AG10803 (cell line): ENCODE results near the gene ITK.
"Not testable (repeated sequence)": the region's sequence is repeated elsewhere in the genome, so short reads cannot be mapped to it uniquely, and the experiment has no call there.

Experiments
- DNase-seq: peaks from one replicate; pipeline ENCODE4 v3.0.0; 2010; ENCODE audit warnings: low read depth
- H3K4me3 ChIP-seq: 2 replicates; pipeline ENCODE4 v1.5.1; 2011; ENCODE audit warnings: mild to moderate bottlenecking, low read length, control low read depth
- TF ChIP-seq, protein P1 (sequence below): conservative IDR thresholded peaks from 2 replicates; pipeline ENCODE4 v1.5.1; 2011; ENCODE audit warnings: mild to moderate bottlenecking, low read length, control low read depth, inconsistent platforms

Gene ITK

DNA sequence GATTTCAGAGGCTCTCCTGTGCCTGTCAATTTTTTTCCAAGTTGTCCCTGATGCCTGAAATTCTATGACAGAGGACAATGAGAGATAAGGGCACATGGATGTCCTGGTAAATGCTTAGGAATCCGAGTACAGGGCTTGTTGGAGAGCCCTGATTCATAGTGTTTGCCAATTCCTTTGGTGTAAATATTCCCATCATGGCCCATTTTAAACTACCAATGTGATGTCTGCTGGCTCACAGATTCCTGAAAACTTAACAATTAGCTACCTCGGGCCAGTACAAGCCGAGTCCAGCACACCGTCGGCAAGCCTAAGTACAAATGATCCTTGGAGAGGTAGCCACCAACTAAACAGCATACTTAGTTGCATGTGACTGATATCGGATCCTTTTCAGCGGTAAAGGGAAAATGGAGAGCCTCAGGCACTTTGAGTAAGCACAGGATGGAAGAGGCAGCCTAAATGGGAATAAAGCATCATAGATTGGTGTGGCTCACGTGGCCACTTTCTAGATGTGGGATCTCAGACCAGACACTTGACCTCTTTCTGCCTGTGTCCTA is 3.6 kb downstream of the ITK start:
- TF ChIP-seq, protein P1, sequence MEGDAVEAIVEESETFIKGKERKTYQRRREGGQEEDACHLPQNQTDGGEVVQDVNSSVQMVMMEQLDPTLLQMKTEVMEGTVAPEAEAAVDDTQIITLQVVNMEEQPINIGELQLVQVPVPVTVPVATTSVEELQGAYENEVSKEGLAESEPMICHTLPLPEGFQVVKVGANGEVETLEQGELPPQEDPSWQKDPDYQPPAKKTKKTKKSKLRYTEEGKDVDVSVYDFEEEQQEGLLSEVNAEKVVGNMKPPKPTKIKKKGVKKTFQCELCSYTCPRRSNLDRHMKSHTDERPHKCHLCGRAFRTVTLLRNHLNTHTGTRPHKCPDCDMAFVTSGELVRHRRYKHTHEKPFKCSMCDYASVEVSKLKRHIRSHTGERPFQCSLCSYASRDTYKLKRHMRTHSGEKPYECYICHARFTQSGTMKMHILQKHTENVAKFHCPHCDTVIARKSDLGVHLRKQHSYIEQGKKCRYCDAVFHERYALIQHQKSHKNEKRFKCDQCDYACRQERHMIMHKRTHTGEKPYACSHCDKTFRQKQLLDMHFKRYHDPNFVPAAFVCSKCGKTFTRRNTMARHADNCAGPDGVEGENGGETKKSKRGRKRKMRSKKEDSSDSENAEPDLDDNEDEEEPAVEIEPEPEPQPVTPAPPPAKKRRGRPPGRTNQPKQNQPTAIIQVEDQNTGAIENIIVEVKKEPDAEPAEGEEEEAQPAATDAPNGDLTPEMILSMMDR = no peak
- DNase-seq = no peak
- no peak overlapping the region for H3K4me3 ChIP-seq

DNA sequence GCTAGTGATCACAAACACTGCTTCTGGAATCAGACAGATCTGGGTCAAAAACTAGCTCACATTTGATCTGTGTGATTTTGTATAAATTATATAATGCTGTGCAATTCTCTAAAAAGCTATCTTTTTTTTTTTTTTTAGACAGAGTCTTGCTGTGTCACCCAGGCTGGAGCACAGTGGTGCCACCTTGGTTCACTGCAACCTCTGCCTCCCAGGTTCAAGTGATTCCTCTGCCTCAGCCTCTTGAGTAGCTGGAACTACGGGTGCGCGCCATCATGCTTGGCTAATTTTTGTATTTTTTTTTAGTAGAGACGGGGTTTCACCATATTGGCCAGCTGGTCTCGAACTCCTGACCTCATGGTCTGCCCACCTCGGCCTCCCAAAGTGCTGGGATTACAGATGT is 4.5 kb downstream of the ITK start:
- not testable (repeated sequence) for H3K4me3 ChIP-seq, DNase-seq

DNA sequence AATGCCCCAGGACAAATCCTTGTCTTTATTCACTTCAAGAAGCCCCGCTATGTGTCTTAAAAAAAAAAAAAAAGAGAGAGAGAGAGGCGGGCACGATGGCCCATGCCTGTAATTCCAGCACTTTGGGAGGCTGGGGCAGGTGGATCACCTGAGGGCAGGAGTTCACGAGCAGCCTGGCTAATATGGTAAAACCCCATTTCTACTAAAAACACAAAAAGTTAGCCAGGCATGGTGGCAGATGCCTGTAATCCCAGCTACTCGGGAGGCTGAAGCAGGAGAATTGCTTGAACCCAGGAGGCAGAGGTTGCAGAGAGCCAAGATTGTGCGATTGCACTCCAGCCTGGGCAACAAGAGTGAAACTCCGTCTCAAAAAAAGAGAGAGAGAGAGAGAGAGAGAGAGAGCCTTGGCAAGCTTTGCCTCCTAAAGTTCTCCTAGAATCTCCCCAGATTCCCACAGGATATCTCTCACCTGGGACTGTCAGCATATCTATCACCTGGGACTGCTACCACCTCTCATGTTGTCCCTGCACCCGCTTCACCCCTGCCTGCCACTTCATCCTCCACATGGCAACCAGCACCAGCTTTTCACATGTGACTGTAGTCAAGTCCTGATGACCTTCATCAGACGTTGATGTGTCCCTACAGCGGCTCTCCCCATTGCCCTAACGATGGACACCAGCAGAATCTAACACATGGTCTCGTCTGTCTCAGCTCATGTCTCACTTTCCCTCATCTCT is 5.8 kb downstream of the ITK start:
- H3K4me3 ChIP-seq = no peak overlapping the region
- no peak for DNase-seq
- TF ChIP-seq, protein P1 = no peak

DNA sequence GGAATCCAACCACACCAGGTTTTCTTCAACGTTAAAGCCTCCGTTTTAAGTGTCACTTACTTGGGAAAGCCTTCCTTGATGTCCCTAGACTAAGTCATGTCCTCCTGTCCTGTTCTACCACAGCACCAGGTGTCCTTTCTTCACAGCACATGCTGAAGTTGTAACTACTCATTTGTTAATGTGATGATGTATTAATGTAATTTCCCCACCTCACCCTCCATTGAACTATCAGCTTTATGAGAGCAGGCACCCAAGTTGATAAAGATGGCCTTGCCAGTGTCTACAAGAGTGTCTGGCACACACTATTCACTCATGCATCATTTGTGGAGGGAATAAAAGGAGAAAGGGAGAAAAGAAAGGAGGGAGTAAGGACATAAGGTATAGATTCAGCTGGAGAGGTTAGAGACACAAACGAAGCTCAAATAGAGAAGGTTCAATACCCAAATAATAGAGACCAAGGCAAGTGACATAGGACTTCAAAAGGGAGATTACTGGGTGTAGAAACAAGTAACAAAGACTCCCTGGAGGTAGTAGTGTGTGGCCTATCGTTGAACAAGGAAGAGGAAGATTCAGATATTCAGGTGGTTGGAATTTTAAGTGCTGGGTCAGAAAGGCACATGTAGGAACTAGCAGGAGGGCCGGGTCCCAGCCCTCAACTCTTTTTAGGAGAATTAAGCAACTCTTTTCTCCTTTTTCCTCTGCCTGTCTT is 6.6 kb downstream of the ITK start:
- DNase-seq = no peak
- TF ChIP-seq, protein P1 = no peak
- no peak overlapping the region for H3K4me3 ChIP-seq

DNA sequence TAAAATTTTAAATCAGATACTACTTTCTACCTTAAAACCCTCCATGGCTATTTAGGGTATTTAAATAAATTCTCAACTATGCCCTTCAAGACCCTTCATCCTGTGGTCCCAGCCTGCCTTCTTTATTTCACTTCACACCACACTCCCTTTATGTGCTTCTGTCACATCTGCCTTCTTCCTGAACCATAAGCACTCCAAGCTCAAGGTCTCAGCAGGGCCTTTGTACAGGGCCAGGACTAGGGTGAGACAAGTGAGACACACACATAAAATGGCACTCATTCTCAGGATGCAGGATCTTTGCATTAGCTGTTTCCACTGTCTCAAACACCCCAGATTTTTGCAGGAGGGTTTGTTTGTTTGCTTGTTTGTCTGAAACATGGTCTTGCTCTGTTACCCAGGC is 7.6 kb downstream of the ITK start:
- TF ChIP-seq, protein P1 = no peak

DNA sequence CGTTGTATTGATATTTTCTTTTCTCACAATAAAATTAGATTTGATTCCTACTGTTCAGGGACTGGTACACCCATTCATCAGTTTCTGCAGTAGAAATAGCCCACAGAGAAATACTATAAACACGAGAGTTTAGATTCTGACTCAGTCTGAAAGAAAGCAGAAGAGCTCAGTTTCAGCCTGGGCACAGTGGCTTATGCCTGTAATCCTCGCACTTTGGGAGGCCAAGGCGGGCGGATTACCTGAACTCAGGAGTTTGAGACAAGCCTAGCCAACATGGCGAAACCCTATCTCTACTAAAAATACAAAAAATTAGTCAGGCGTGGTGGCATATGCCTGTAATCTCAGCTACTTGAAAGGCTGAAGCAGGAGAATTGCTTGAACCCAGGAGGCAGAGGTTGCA is 8.6 kb downstream of the ITK start:
- H3K4me3 ChIP-seq = no peak overlapping the region
- TF ChIP-seq, protein P1 = no peak
- no peak for DNase-seq

More for the DNA sequence above, 7.6 kb downstream of the ITK start:
- DNase-seq = no peak
- no peak overlapping the region for H3K4me3 ChIP-seq

DNA sequence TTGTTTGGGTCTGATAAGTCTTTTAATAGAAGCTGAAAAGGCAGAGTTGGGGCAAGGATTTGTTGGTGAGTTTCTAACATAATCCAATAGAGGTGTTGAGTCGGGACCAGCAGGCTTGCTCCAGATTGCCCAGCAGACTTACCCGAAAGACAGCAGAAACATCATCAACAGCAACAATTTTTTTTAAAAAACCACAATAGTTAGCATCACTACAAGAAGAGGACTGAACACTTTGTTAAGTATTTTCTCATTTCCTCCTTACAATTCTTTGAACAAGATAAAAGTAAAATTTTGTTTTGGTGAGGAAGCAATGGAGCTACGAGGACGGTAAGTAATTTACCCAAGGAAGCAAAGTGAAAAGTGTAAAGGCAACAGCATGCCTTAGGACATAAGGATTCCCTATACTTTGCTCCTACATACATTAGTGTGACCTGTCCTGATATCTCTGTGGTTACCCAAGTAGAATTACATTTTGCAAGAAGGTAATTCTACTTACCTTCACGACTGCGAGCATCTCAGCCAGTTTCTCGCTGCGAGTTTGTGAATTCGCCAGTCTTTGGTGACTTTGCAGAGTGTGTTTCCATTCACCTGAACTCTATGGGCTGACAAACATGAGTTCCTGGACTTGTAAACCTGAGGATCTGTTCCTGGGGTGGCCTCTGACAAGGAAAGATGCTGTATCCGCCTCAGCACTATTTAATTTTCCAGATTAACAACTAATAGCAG is 13.2 kb downstream of the ITK start:
- TF ChIP-seq, protein P1 = no peak
- DNase-seq = no peak
- H3K4me3 ChIP-seq = no peak overlapping the region
